Hematopoietic multipotent progenitor cell treated with erythropoietin and hydrocortisone succinate and interleukin-3 and kit ligand, for 15 days (in vitro differentiated cells): ENCODE measurements around the gene CFAP92.
"Not testable (repeated sequence)": the region's sequence is repeated elsewhere in the genome, so short reads cannot be mapped to it uniquely, and the experiment has no call there.

Experiments used
- DNase-seq: peaks from one replicate; pipeline ENCODE4 v3.0.0-alpha.2; 2015; ENCODE audit warnings: low spot score

CFAP92 gene

DNA sequence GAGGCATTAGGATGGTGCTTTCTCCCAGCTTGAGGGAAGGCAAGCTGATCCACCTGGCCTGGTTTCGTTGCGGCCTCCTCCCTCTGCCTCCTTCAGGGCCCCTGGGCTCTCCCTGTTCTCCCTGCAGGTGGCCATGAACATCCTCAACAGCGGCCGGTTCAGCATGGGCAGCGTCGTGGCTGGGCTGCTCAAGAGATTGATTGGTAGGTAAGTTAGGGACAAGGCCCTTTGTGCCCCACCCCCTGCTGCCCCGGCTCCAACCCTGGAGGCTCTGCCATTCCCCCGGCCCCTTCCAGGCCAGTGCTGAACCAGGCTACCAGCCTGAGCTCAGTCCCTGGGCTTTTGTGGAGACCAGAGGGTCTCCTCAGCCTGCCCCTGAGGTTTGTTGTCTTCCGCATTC, 91.5 kb downstream of the CFAP92 start:
- DNase-seq, result no peak

DNA sequence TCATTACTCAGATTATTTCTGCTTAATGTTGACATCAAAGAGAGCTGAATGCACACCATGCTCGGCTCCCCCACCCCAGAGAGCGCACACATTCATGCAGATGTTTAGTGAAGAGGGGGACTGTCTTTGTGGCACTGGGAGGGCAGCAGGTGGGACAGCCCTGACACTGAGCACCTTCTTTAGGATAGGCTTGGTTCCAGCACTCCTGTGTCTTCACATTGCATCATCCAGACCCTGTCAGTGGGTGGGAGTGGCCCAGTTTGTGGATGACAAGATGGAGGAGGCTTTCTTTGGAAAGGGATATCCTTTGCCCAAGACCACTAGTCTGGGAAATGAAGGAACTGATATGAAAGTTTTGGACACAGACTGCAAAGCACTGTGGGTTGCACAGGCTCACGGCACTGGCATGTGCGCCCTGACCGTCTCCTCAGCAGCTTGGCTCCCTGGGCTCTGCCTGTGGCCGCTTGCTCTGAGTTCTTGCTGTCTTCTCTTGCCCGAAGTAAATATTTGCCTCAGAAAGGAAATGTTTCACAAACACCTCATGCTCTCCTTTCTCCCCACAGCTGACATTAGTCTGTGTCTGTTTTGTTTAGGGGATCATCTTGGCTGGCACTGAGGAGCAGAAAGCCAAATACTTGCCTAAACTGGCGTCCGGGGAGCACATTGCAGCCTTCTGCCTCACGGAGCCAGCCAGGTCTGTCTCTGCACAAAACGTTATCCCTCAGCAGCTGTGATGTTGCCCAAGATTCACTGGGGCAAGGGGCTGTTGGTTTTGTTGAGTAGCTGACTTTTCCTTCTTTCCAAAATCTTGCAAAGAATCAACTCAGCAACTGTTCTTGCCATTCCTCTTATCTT, 97.8 kb downstream of the CFAP92 start:
- peak; percentile 16 for DNase-seq

DNA sequence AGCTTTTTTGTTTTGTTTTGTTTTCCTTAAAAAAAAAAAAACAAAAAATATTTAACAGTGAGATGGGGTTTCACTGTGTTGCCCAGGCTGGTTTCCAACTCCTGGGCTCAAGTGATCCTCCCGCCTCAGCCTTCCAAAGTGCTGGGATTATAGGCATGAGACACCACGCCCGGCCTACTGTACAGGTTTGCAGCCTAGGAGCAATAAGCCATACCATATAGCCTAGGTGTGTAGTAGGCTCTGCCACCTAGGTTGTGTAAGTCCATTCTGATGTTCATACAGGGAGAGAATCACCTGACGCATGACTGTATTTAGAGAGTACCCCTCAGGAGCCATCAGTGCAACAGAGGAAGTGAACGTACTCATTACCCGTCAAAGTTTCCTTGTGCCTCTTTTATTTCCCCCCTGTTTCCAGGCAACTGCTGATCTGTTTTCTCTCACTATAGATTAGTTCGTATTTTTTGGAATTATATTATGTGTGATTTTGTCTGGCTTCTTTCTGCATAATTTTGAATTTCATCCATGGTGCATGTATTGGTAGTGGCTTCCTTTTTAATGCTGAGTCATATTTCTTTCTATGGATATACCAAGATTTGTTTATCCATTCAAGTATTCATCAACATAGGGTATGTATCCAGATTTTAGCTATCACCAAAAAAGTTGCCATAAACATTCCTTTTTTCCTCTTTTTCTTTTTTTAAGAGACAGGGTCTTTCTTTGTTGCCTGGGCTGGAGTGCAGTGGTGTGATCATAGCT, 104.6 kb downstream of the CFAP92 start:
- no peak for DNase-seq

DNA sequence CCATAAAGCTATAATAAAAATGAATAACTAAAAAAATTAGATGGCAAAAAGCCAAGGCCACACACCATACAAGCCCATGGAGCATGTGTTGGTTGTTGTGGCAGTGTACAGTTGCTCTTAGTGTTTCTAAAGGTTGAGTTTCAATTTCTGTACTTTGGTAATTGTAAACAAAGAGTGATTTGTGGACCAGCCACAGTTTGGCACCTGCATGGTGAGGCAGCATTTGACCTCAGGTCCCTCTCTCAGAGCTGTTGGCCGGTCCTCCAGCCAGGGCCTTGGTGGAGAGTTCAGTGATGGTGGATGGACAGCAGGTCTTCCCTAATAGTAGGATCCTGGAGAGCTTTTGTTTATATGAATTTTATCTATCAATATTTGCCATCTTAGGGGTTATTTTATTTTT, 108.9 kb downstream of the CFAP92 start:
- no peak for DNase-seq

DNA sequence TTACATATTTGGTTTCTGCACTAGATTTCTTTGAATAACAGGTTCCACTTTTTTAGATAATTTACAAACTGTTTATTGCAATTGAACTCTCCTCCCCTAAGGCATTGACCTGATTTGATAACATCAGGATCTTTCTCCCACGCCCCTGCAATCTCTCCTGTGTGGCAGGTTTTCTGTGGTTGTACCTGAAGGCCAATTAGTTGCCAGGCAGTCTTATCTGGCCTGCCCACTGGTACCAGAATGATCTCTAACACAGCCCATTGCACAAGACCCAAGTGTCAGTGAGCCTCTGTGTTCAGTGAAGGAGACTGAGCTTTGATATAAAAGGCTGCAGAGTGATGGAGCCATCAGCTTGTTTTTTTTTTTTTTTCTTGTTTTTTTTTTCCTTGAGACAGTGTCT, 111.2 kb downstream of the CFAP92 start:
- DNase-seq, result no peak

DNA sequence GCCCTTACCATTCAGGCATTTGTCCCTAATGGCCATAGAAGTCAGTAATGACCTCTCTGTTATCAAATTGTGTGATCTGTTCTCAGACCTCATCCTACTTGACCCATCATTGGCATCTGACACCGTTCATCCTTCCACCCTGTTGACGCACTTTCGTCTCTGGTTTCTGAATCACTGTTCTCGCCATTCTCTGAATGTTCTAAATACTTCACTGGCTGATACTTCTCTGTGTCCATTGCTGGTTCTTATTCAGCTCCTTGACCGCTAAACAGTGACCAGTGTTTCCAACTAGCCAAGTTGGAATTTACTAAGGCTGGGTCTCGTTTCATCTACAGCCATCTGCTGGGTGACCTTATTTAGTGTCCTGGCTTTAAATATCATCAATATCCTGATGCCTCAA, 112.3 kb downstream of the CFAP92 start:
- DNase-seq, result no peak

DNA sequence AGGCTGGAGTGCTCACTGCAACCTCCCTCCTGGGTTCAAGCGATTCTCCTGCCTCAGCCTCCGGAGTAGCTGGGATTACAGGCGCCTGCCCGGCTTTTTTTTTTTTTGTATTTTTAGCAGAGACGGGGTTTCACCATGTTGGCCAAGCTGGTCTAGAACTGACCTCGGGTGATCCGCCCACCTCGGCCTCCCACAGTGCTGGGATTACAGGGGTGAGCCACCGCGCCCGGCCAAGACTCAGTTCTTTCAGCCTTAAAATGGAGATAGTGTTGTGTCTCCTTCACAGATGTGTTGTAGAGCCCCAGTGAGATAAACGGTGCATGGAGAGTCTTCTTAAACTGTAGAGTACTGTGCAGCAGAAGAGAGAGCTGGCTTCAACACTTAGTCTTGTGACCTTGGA, 113.4 kb downstream of the CFAP92 start:
- not testable (repeated sequence) for DNase-seq

DNA sequence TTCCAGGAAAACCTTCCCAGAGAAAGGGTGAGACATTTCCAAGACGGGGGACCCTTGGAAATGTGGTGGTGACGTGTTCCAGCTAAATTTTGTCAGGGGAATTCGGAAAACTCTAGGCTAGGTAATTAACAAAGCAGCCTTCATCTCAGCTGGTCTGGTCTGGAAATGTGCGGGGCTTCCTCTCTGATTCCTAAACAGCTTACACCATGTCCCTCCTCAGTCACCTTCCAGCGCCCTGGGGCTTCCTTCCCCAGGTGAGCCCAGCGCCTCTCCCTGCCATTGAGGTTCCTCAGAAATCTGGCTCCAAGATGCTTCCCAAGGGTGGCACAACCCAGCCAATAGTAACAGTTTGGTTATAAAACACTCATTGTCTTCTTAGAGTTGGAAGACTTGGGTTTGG, 113.9 kb downstream of the CFAP92 start:
- no peak for DNase-seq

DNA sequence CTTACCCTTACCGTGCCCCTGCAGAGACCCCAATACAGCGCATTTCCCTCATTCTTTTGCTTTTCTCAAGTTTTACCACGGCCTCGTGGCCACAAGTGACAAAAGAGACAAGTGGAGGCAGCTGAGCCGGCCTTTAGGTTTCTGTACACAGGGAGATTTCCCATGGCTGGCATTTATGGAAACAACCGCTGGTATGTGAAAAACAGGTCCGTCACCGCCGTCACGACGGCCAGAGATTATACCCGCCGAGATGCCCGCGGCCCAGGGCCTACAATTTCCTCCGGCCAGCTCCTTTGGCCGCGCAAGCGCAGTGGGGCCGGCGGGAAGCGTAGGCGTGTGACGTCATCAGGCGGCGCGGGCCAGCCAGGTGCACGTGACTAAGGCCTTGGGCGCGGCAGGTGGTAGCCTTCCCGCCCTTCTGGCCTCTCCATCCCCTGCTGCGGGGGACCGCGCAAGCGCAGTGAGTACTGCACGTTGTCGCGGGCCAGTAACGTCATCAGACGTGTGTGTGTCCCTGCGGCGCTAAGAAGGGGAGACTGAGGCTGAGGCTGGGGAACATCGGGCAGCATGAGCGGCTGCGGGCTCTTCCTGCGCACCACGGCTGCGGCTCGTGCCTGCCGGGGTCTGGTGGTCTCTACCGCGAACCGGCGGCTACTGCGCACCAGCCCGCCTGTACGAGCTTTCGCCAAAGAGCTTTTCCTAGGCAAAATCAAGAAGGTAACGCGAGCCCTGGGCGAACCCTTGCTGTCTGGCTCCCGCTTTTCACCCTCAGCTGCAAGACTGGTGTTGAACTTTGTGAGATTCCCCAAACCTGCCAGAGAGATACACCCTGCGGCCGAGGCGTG, 114.5 kb downstream of the CFAP92 start, which contains the start of gene ACAD9:
Gene ACAD9, plus strand, starts transcription at position 496 of the 845 bp plus-strand sequence. Its CDS starts 72 bp downstream, at position 568.
- peak; percentile 98 for DNase-seq

DNA sequence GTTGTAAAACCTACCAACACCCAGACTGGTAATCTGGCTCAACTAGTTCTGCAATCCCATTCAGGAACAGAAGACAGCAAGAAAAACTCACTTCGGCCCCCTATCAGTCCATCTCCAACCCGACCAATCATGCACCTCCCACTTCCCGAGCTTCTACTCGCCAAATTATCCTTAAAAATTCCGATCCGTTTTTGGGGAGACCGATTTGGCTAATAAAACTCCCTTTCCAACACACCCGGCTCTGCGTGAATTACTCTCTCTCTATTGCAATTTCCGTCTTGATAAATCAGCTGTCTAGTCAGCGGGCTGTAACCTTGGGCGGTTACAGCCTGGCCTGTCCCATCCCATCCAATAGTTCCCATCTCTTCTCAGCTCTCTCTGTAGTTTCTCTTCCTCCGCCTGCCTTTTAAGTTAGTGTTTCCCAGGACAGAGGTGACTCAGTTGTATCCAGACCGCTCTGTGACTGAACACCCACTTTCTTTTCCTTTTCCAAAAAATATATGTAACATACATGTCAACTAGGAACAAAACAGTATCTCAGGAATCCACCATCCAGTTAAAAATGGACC, 115.2 kb downstream of the CFAP92 start:
- DNase-seq, result peak; percentile 53

DNA sequence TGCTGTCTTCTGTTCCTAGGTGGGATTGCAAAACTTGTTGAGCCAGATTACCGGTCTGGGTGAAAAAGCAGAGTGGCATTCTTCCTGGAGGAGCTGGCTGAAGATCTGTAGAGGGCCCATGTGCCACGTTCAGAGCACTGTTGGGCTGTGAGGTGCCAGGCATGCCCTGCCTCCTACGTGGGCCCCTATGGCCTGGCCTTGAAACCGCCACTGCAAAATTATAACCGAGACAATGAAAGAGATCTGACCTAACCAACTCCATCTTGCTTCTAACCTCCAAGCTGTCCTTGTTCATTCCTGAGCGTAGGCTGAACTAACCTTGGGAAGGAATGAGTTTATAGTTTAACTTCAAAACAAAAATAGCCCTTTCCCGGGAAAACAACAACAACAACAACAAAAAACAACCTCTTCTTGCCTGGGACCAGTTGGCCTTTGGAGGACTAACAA, 115.8 kb downstream of the CFAP92 start:
- no peak for DNase-seq

DNA sequence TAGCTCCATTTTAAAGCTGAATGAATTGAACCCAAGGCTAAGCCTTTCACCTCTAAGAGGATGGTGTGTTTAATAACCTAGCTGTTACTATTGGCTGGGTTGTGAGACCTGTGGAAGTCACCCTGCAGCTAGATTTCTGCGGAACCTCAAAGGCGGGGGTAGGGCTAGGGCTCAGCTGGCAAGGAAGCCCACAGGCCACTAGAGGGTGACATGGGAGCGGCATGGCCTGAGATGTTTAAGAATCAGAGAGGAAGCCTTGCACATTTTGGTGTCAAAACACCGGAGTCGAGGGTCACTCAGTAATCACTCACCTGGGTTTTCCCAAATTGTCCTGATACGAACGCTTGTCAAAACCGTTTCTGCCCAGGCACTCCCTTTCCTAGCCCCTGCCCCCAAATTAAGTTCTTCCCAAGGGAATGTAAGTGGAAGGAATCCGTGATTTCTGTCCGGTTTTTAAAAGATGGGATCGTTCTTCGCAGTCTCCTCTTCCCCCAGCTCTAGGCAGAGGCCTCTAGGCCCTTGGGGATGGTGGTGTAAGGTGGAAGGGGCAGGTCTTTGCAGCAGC, 118.2 kb downstream of the CFAP92 start:
- peak; percentile 42 for DNase-seq

DNA sequence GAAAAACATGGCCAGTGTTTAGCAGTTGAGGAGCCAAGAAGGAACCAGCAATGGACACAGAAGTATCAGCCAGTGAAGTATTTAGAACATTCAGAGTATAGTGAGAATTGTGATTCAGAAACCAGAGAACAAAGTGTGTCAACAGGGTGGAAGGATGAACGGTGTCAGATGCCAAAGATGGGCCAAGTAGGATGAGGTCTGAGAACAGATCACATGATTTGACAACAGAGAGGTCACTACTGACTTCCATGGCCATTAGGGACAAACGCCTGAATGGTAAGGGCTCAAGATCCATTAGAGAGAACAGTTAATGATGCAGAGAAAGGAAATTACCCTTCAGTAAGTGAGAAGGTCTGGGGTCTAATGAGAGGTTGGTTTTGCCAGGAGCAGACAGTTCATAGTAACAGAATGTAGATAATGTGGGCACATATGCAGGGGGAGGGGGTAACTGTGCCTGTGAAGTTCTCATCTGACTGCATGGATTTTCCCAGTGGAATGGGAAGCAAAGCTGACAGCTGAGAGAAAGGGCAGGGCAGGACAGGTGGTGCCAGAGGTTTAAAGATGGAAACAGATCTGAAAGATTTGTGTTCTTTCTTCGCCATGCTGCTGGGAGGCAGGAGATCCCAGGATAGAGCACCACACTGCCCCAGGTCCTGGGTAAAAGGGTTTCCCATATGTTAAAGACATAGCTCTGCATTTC, 119.2 kb downstream of the CFAP92 start:
- no peak for DNase-seq

DNA sequence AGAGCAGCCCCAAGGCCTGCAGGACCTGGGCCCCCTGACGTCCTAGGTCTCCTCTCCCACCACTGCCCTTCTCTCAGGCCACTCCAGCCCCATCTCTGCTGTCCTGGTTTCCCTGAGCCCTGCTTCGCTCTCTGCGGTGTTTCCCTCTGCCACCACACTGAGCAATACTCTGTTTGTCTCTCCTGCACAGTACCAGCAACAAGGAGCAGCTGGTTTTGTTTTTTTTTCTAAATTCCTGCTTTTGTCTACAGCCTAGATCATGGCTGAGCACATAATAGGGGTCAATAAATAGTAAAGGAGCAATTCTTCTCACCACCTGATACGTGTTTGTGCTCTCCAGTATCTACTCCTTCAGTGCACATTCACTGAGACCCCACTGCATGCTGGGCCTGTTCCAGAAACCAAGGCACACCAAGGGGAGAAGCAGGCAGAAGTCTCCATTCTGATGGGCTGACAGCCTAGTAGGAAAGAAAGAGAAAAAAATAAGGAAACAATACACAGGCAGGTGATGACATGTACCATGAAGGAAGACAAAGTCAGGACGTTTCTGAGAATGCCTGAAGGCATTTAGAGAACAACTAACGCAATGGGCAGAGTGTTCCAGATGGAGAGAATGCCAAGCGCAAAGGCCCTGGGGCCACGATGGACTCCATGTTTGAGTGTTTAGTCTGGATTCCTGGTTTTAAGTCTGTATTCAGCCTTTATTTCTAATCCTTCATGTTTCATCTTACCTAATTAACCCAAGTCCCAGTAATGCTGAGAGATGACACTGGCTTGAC, 120.4 kb downstream of the CFAP92 start:
- DNase-seq, result no peak

DNA sequence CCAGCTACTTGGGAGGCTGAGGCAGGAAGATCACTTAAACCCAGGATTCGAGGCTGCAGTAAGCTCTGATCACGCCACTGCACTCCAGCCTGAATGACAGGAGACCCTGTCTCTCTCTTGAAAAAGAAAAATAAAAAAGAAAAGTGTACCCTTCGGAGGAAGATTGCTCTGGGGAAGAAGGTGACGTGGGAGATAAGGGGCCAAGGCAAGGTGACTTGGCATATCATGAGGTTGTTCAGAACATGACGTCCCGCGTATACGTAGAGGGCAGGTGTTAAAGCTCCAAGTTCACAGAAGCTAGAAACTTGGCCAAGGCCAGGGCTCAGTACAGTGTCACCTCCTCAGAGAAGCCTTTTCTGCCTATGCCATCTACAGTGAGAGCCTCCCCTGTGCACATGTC, 121.1 kb downstream of the CFAP92 start:
- no peak for DNase-seq

DNA sequence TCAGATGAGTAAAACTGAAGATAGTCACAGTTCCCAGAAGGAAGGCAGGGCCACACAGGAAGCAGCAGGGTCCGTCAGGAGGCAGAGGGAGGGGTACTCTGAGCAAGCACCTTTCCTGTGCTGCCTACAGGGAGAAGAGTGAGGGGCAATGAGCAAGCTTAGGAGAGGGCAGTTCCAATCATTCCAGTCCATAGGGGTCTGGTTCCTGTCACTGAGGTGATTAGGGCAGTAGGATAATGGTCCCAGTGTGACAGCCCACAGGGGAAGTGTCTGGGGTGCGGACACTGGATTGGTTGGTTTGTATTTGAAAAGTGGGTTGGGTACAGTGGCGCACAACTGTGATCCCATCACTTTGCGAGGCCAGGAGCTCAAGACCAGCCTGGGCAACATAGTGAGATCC, 121.6 kb downstream of the CFAP92 start:
- DNase-seq, result no peak

DNA sequence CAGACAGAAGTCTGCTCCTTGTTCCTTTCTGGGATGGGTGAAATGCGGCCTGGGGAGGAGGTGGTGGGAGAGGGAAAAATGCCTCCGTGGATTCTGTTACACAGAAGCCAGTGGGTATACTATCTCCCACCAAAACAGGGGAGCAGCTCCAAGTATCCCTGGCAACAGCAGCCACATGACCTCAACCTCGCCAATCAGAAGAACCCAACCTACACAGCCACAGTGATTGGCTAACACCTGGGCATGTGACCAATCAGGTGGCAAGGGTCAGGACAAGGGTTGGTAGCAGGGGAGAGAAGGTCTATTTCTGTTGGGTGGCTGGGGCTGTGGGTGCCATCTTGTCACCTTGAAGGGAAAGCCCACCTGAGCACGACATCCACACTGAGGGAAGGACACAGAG, 123.5 kb downstream of the CFAP92 start:
- no peak for DNase-seq

DNA sequence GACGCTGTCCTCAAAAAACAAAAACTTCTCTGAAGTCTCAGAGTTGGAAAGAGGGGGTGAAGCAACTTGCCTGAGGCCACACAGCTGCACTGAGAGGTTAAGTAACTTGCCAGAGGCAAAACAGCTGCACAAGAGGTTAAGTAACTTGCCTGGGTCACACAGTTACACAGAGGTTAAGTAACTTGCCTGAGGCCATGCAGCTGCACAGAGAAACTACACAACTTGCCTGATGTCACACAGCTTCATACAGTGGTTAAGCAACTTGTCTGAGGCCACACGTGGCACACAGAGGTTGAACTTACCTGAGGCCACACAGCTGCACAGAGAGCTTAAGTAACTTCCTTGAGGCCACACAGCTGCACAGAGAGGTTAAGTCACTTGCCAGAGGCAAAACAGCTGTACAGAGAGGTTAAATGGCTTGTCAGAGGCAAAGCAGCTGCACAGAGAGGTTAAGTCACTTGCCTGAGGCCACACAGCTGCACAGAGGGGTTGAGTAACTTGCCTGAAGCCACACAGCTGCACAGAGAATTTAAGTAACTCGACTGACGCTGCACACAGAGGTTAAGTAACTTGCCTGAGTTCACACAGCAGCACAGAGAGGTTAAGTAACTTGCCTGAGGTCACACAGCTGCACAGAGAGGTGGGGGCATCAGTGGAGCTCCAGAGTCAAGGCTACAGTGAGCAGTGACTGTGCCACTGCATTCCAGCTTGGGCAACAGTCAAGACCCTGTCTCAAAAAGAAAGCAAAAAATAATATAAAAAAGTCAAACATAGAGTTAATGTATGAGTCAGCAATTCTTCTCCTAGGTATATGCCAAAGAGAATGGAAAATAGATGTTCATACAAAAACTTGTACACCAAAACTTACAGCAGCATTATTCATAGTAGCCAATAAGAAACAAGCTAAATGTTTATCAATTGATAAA, 126.4 kb downstream of the CFAP92 start:
- no peak for DNase-seq
